GM10266 (cell line): ENCODE data around the gene POU2AF1.

Experiments used
- DNase-seq: peaks from one replicate; pipeline ENCODE4 v3.0.0; 2012; ENCODE audit errors: extremely low spot score
- TF ChIP-seq, protein P1 (sequence below): IDR thresholded peaks from 2 replicates; pipeline ENCODE4 v1.5.1; 2012; ENCODE audit warnings: mild to moderate bottlenecking, low read depth; ENCODE audit not compliant: control insufficient read depth, insufficient read depth; ENCODE audit errors: missing control alignments

Gene POU2AF1

DNA sequence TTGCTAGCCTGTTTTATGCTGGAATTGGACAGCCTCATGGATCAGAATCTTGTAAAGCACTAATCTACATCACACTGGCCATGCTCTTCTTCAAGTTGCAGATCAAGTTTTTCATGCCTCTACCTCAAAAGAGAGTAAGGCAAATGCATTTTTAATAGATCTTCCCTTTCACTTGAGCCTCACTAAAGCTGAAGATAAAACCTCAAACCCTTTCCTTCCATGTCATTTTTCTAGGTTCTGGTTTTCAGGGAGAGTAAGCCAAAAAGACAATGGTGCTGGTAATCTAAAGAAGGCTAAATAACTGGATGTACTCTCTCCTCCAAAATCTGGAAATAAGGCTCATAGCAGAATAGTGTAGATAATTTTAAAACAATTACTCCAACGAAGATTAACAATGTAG lies 28.3 kb downstream of the POU2AF1 start:
- no peak for DNase-seq
- TF ChIP-seq, protein P1, sequence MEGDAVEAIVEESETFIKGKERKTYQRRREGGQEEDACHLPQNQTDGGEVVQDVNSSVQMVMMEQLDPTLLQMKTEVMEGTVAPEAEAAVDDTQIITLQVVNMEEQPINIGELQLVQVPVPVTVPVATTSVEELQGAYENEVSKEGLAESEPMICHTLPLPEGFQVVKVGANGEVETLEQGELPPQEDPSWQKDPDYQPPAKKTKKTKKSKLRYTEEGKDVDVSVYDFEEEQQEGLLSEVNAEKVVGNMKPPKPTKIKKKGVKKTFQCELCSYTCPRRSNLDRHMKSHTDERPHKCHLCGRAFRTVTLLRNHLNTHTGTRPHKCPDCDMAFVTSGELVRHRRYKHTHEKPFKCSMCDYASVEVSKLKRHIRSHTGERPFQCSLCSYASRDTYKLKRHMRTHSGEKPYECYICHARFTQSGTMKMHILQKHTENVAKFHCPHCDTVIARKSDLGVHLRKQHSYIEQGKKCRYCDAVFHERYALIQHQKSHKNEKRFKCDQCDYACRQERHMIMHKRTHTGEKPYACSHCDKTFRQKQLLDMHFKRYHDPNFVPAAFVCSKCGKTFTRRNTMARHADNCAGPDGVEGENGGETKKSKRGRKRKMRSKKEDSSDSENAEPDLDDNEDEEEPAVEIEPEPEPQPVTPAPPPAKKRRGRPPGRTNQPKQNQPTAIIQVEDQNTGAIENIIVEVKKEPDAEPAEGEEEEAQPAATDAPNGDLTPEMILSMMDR, result no peak

DNA sequence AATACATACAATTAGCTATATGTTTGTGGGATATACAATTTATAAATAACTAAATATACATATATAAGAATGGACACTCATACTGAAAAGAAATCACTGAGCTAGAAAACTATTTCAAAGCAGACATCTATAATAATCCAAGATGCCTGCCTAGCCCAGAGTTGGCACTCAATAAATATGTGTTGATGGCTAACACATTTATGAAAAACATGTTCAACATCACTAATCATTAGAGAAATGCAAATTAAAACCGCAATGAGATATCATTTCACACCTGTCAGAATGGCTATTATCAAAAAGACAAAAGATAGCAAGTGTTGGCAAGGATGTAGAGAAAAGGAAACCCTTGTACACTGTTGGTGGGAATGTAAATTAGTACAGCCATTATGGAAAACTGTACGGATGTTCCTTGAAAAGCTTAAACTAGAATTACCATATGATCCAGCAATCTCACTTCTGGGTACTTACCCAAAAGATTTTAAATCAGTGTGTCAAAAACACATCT lies 29.8 kb downstream of the POU2AF1 start:
- TF ChIP-seq, protein P1, result no peak
- DNase-seq, result no peak

DNA sequence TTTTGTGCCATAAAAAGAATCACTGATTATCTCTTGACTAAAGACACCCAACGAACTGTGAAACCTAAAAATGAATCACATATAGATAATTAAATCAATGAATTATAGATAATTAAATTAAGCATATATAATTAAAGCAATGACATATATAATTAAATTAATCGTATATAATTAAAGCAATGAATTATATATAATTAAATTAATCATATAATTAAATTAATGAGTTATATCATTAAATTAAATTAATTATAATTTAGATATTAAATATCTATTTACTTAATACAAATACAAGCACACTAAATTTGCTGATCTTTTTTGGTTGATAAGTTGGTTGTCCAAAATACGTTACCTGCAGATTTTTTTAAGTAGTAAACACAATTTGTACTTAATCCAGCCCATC lies 30.9 kb downstream of the POU2AF1 start:
- DNase-seq, result no peak
- TF ChIP-seq, protein P1, result no peak

DNA sequence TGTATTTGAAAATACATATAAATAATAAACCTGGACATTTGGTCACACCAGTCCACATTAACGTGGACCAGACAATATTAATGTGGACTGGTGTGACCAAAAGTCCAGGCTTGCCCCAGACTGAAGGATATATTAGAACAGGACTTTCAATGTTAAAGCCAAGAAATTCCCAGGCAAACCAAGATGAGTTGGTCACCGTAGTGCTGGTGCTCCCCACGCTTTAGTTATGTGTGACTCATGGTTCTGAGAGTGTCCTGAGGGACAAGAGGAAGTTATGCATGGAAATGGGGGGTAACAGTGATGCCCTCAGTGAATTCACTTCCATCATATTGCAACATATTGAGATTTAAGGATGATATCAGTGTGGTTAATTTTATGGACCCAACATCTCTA lies 31.4 kb downstream of the POU2AF1 start:
- DNase-seq, result no peak
- TF ChIP-seq, protein P1, result no peak

DNA sequence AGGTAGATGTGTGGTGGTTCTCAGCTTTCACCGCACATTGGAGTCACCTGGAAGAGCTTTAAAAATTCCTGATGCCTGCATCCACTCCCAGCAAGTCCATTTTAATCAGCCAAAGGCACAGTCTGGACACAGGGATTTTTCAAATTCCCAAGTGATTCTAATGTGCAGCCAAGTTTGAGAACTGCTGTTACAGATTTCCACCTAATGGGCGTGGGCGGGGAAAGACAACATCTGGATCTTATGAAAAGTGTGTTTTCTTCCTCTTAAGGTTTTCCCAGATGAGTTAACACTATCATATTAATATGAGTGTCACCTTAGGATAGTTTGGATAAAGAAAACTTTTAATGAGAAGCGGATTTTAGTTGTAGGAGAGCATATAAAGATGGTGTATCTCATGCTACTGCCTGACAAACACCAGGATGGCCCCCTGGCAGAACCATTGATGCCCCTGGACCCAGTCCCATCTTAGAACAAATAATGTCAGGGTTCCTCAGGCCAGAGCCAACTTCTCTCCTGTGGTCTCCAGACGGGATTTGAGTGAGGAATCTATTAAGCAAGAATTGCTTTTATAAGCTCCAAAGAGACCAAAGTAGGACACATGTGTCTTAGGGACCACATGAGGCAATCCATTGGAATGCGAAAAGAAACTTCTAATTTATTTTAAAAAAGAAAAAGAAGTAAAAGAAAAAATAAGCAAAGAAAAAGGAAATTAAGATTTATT lies 31.9 kb downstream of the POU2AF1 start:
- TF ChIP-seq, protein P1, result no peak
- DNase-seq, result no peak

DNA sequence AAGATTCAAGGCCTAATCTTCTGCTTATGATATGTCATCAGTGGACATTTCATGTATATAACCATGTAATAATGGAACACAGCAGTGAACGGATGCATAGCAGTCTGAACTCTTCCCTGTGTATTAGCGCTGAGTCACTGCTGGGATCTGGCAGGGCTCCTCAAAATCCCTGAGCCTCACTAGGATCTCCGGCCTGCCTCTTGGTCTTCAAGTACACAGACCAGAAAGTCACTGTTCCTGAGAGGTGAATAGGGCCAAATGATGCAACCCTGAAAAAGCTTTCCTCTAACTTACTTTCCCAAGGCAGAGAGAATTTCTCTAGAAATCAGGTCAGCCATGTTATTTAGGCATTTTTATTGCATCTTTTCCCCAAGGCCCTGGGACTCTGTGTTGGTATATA lies 35.0 kb downstream of the POU2AF1 start:
- DNase-seq, result no peak
- TF ChIP-seq, protein P1, result no peak

DNA sequence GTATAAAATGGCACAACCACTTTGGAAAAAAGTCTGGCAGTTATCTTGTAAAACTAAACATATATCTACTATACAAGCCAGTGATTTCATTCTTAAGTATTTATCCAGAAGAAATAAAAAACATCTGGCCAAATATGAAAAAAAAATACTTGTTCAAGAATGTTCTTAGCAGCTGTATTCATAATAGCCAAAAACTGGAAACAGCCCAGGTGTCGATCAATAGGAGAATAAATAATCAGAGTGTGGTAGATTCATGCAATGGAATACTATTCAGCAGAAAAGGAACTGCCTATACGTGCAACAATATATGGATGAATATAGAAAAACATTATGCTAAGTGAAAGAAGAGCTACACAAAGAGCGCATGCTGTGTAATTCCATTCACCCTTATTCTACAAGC lies 36.7 kb downstream of the POU2AF1 start:
- no peak for DNase-seq
- TF ChIP-seq, protein P1, result no peak
